SH-SY5Y (cell line): ENCODE data around the gene XXYLT1.

Experiments used
- GATA2 ChIP-seq: IDR thresholded peaks from 2 replicates; pipeline ENCODE4 v1.6.1; 2011; ENCODE audit warnings: mild to moderate bottlenecking, low read depth, low read length
- GATA3 ChIP-seq: IDR thresholded peaks from 2 replicates; pipeline ENCODE4 v1.6.1; 2011; ENCODE audit warnings: low read depth, mild to moderate bottlenecking, low read length, moderate library complexity

- TF ChIP-seq GATA2 (no peak), GATA3 (no peak)
These were observed 29.2 kb downstream of the XXYLT1 start for GRCh38 chr3:195241592-195242355.
